Subcutaneous adipose tissue (tissue), 4 donors: ENCODE measurements around the gene AP5S1. TPM values are rescaled to one million over a fixed set of nuclear protein-coding genes. Genes with fewer than 3 reads are reported as not detected.

Experiments
- CTCF ChIP-seq: fragments of 450-650 bp; IDR thresholded peaks from one replicate; pipeline ENCODE4 v1.5.1; 2016; ENCODE audit warnings: low read depth, mild to moderate bottlenecking, control low read depth, antibody characterized with exemption, moderate library complexity
- total RNA-seq, 4 donors: library from RNA; depleted of rRNA; stranded (reverse); fragments of >200 nt; gene quantifications; one replicate each; pipeline ENCODE4 v1.1.0, GENCODE V29; 2016

AP5S1 gene
- total RNA-seq, 4 donors from 2014 or later, result 8.0 to 15.1 (median 10.6) TPM

DNA sequence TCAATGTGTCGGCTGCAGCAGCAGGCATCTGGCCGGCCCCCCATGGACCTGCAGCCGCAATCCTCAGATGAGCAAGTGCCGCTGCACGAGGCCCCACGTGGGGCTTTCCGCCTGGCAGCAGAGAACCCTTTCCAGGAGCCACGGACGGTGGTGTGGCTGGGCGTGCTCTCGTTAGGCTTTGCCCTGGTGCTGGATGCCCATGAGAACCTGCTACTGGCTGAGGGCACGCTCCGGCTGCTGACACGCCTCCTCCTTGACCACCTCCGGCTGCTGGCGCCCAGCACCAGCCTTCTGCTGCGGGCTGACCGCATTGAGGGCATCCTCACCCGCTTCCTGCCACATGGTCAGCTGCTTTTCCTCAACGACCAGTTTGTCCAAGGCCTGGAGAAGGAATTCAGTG is 3.5 kb downstream of the AP5S1 start:
- TF ChIP-seq CTCF, result no peak

GRCh38 chr20:3825526-3825925 is 5.2 kb downstream of the AP5S1 start:
- TF ChIP-seq CTCF, result no peak

DNA sequence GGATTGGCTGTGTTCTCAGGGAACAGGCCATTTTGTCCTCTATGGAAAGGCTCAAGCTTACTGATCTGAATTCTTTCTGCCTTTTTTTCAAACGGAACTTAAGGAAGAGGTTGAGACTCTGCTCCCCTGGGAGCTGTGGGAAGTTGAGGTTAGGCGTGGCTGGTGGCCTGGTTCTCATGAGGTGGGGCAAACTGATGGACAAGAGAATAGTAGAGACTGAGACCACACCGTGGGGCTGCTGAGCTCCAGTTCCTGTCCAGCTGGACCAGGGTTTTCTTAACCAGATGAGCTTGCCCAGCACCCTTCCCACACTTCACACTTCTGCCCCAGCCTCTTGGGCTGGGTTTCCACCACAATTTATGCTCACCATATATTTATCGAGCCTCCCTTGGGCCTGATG is 6.1 kb downstream of the AP5S1 start:
- no peak for TF ChIP-seq CTCF

- TF ChIP-seq CTCF, result no peak
Measured at GRCh38 chr20:3828798-3829197, 8.5 kb downstream of the AP5S1 start.

DNA sequence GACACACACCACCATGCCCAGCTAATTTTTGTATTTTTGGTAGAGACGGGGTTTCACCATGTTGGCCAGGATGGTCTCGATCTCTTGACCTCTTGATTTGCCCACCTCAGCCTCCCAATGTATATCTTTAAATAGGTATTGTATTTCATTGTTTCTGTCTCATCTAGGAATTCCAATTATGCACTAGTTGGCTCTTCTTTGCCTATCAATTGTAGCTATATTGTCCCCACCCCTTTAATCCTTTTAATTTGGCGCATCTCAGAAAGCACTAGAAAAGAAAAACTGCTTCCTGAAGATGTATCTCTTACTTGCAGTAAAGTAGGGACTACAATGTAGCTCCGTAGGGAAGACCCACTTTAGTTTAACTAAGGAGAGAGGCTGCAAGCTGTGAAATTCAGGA is 15.8 kb downstream of the AP5S1 start:
- TF ChIP-seq CTCF, result no peak

DNA sequence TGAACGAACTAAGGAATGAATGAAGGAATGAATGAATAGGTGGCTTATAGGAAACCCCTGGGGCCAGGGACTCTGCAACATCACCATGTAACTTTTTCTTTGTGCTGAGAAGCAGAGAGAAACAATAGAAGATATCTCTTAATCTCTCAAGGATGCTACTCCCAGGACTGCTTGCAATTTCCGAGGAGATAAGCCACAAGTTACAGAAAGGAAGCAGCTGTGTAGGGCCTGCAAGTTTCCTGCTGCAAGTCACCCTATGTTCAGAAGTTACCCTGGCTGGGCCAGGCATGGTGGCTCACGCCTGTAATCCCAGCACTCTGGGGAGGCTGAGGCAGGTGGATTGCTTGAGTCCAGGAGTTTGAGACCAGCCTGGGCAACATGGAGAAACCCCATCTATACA is 19.0 kb downstream of the AP5S1 start:
- no peak for TF ChIP-seq CTCF

GRCh38 chr20:3842348-3842930 is 22.1 kb downstream of the AP5S1 start:
- TF ChIP-seq CTCF, result no peak
